Breast epithelium (tissue), 3 donors: Measurements from ENCODE around the gene MRPS25.

Experiments used
- POLR2A ChIP-seq: fragments of 450-650 bp; IDR thresholded peaks from one replicate; pipeline ENCODE4 v1.6.1; 2016; ENCODE audit warnings: antibody characterized with exemption, mild to moderate bottlenecking, moderate library complexity
- POLR2AphosphoS5 ChIP-seq, 3 donors: sonication (generic); formaldehyde crosslinking; IDR thresholded peaks; one replicate each; pipeline ENCODE4 v1.6.1; 2017; ENCODE audit warnings: antibody characterized with exemption in 3 of 3
- TF ChIP-seq, protein P1 (sequence below), 3 donors: fragments of 450-650 bp; IDR thresholded peaks; one replicate each; pipeline ENCODE4 v1.5.1; 2016 to 2017; ENCODE audit warnings: antibody characterized with exemption in 3 of 3, mild to moderate bottlenecking in 3 of 3, moderate library complexity in 3 of 3

DNA sequence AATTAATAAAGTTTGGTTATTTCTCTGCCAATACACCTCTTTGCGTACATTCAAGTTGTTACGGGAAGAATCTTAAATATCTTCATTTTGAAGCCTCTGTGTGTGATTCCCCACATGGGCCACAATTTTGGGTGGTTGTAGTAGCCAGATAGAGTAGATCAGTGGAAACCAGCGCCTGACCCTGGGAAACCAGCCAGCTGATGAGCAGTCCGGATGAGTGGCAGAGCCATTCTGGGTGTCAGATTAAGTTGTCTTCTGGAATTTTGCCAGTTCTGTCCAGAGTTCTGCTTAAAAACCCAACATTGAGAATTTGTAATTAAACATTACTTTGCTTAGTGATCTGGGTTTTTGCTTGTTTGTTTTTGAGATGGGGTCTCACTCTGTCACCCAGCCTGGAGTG, 49.7 kb downstream of the MRPS25 start:
- TF ChIP-seq, protein P1, sequence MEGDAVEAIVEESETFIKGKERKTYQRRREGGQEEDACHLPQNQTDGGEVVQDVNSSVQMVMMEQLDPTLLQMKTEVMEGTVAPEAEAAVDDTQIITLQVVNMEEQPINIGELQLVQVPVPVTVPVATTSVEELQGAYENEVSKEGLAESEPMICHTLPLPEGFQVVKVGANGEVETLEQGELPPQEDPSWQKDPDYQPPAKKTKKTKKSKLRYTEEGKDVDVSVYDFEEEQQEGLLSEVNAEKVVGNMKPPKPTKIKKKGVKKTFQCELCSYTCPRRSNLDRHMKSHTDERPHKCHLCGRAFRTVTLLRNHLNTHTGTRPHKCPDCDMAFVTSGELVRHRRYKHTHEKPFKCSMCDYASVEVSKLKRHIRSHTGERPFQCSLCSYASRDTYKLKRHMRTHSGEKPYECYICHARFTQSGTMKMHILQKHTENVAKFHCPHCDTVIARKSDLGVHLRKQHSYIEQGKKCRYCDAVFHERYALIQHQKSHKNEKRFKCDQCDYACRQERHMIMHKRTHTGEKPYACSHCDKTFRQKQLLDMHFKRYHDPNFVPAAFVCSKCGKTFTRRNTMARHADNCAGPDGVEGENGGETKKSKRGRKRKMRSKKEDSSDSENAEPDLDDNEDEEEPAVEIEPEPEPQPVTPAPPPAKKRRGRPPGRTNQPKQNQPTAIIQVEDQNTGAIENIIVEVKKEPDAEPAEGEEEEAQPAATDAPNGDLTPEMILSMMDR (IDR thresholded peaks at IDR 0.05): no peak
- no peak for TF ChIP-seq POLR2AphosphoS5 (IDR thresholded peaks at IDR 0.05)
- no peak for TF ChIP-seq POLR2A
